ENCODE data around the gene DHRS7.
"Not testable (repeated sequence)": the region's sequence is repeated elsewhere in the genome, so short reads cannot be mapped to it uniquely, and the experiment has no call there.

The DHRS7 gene

DNA sequence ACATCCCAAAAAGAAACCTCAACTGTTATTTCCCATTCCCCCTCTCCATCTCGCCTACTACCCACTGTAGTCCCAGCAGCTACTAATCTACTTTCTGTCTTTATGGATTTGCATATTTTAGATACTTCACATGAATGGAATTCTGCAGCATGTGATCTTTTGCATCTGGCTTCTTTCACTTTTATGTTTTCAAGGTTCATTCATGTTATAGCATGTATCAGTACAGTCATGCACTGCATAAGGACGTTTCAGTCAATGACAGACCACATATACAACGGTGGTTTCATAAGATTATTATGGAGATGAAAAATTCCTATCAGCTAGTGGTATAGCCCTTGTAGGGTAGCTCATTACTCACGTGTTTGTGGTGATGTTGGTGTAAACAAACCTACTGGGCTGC is 49.0 kb downstream of the DHRS7 start:
- DNase-seq, result no peak

DNA sequence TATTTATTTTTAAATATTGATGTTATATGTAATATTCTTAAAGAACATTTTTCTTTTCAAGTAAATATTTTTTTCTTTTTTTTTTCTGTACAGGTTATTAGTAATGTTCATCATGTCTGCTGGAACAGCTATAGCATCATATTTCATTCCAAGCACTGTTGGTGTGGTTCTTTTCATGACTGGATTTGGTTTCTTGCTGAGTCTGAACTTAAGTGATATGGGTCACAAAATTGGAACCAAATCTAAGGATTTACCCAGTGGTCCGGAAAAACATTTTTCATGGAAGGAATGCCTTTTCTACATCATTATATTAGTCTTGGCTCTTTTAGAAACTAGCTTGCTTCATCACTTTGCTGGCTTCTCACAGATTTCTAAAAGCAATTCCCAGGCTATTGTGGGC is 50.3 kb downstream of the DHRS7 start:
- DNase-seq, result no peak

DNA sequence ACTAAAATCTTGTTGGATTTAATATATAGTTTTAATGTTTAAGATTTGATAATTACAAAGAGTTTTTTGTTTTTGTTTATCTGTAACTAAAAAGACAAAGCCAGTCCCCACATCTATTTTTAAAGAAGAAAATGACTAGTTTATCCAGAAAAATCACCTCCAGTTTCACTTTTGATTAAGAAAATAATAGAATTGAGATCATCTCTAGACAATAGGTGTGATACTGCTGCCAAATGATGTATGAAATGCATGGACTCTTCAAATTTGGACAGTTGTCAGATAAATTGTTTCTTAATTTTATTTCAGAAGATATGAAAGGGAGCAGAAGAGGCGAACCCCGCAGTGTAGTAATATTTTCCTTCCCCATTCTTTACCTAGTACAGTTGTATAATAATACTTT is 53.5 kb downstream of the DHRS7 start:
- DNase-seq, result no peak

DNA sequence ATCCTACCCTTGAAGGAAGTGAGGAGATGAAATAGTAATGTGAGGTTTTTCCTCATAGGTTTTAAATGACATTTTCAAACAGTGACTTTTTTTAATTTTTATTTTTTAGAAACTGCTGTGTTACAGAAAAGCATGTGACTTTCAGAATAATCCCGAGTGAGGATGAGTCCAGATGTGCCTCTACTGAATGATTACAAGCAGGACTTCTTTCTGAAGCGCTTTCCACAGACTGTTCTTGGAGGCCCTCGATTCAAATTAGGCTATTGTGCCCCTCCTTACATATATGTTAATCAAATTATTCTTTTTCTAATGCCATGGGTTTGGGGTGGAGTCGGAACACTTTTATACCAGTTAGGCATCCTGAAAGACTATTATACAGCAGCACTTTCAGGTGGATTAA is 57.7 kb downstream of the DHRS7 start:
- no peak for DNase-seq

DNA sequence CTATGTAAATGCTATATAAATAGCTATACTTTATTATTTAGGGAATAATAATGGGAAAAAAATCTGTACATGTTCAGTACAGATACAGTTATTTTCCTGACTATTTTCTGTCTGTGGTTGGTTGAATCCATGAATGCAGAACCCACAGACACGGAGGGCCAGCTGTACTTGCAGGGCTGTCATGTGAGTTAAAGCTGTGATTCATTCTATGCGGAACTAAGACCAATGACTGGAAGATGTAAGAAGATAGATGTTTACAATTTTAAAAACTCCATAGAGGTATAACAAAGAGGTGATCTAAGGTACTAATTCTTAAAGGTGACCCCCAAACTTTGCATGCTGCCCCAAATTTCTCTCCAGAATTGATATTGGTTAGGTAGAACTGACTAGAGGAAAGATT is 58.9 kb downstream of the DHRS7 start:
- DNase-seq, result no peak

DNA sequence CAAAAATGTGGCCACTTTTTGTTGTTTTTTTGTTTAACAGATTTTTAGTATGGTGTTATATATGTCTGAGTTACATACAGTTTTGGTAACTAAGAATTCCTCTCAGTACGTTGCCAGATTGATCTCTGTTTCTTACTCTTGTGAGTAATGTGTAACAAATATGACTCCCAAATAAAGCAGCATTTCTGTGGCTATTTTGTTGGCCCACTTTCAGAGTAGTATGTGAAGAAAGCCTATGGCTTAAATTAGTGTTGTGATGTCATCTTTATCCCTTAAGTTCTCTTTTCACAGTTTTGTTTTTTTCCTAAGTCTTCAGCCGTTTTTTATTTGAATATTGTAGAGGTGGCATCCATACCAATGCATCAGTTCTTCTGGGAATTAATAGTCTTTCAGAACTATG is 62.8 kb downstream of the DHRS7 start:
- no peak for DNase-seq

DNA sequence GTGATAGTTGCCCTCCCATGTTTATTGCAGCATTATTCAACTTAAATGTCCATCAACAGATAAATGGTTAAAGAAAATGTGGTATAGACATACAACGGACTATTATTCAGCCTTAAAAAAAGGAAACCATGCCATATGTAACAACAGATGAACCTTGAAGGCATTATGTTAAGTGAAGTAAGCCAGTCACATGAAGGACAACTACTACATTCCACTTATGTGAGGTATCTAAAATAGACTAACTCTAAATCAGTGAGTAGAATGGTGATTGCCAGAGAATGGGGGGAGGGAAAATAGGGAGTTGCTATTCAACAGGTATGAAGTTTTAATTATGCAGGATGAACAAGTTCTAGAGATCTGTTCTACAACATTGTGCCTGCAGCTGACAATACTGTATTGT is 63.4 kb downstream of the DHRS7 start:
- no peak for DNase-seq

DNA sequence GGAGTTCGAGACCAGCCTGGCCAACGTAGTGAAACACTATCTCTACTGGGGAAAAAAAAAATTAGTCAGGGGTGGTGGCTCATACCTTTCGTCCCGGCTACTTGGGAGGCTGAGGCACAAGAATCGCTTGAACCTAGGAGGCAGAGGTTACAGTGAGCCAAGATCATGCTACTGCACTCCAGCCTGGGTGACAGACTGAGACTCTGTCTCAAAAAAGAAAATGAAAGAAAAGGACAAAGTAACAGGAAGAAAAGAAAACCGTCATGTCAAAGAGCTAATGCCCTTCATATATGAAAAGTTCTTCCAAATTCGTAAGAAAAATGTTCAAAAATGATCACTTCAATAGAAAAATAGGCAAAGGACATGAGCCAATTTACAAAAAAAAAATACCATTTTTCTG is 65.3 kb downstream of the DHRS7 start:
- not testable (repeated sequence) for DNase-seq

DNA sequence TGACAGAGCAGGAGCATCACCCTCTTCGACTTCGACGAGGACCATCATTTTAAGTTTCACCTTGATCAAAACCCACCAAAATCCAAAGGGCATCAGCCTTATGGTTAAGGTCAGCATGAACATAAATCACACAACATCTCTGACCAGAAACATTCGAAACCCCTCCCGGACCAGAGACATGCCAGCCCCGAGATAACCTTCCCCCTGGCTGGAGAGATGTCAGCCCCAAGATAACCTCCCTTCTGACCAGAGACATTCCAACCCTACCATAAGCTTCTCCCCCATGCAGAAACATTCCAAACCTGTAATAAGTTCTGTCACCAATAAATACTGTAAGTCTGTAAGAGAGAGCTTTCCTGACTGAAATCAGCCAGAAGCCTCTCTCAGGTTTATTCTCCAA is 67.2 kb downstream of the DHRS7 start:
- no peak for DNase-seq

DNA sequence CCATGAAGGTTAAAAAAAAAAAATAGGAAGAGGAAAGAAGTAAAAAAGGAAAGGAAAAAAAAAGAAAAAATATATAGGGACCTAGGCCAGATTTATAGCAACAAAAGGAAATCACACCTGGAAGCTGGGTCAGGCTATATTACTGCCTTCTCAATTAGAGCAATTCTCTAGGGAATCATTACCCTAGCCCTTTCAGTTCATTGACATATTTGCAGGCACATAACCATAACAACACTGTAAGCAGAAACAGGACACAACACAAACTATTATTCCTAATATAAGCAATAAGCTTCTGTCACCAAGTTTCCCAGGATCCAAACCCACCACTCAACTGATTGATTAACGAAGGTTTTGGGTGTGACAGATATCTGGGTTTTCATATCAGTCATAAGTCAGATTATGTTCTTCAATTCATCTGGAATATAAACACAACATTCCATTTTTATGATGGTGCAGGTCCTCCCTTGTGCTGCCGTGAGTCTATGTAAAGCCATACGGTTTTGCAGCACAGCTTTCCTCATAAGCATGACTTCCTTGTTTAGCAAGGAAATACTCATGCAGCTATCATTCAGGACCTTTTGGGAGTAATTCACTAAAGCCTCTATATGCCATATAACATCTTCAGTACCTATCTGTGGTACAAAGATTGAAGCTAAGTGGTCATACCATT is 69.3 kb downstream of the DHRS7 start:
- no peak for DNase-seq

DNA sequence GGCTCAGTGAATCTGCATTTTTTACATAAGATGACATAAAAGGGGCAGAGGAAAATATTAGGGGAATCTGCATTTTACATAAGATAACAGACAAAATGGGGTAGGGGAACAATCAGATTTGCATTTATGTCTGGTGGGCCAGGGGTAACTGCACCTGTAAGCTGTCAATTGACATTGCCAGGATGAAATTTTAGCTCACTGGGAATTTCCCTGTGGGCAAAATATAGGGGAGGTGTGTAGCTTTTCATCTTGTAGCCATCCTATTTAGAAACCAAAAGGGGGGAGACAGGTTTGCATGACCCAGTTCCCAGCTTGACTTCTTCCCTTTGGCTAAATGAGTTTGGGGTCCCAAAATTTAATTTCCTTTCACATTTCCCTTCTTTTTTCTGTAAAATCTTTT is 70.0 kb downstream of the DHRS7 start:
- DNase-seq, result no peak

DNA sequence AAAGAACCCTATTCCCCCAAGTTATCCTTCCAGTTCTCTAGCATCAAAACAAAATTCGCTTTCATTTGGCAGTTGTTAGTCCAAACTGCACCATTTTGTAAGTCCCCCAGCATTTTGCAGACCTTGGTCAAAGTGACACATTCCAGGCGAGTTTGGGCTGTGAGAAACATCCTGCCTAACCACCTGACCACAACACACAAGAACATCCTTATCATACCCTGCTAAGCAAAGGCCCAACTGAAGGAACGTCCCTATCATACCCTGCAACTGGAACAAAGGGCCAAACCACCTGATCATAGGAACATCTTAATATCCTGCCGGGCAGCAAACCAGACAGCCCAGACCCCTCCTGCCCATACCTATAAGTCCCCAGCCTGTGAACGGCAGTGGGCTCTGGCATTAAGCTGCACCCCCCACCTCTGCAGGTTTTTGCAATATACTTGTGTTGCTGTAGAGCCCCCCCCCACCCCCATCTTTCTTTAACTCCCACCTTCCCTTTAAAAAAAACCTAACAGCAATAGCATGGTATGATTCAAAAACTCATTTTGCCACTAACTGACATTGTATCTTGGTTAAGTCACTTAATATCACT is 70.8 kb downstream of the DHRS7 start:
- DNase-seq, result no peak

All from SIG-M5 (cell line).